Epithelial cell of esophagus (primary cell): Measurements from ENCODE around the gene H2BK1.

ENCODE experiments used
- DNase-seq: peaks from one replicate; pipeline ENCODE4 v3.0.0; 2010; ENCODE audit warnings: low read depth
- H3K4me3 ChIP-seq: 2 replicates; pipeline ENCODE4 v1.5.1; 2011; ENCODE audit warnings: mild to moderate bottlenecking, low read length, control low read depth
- TF ChIP-seq, protein P1 (sequence below): IDR thresholded peaks from 2 replicates; pipeline ENCODE4 v1.5.1; 2011; ENCODE audit warnings: low read depth, mild to moderate bottlenecking, low read length, control low read depth, inconsistent platforms; ENCODE audit not compliant: insufficient read depth; ENCODE audit errors: missing control alignments

Gene H2BK1

GRCh38 chr7:151252961-151253711 is 42.8 kb upstream of the H2BK1 start:
- TF ChIP-seq, protein P1, sequence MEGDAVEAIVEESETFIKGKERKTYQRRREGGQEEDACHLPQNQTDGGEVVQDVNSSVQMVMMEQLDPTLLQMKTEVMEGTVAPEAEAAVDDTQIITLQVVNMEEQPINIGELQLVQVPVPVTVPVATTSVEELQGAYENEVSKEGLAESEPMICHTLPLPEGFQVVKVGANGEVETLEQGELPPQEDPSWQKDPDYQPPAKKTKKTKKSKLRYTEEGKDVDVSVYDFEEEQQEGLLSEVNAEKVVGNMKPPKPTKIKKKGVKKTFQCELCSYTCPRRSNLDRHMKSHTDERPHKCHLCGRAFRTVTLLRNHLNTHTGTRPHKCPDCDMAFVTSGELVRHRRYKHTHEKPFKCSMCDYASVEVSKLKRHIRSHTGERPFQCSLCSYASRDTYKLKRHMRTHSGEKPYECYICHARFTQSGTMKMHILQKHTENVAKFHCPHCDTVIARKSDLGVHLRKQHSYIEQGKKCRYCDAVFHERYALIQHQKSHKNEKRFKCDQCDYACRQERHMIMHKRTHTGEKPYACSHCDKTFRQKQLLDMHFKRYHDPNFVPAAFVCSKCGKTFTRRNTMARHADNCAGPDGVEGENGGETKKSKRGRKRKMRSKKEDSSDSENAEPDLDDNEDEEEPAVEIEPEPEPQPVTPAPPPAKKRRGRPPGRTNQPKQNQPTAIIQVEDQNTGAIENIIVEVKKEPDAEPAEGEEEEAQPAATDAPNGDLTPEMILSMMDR, result no peak
- no peak overlapping the region for H3K4me3 ChIP-seq
- no peak for DNase-seq

GRCh38 chr7:151252561-151252835 is 42.2 kb upstream of the H2BK1 start:
- peak overlapping the region; percentile 53 for H3K4me3 ChIP-seq
- no peak for DNase-seq
- TF ChIP-seq, protein P1, result no peak

DNA sequence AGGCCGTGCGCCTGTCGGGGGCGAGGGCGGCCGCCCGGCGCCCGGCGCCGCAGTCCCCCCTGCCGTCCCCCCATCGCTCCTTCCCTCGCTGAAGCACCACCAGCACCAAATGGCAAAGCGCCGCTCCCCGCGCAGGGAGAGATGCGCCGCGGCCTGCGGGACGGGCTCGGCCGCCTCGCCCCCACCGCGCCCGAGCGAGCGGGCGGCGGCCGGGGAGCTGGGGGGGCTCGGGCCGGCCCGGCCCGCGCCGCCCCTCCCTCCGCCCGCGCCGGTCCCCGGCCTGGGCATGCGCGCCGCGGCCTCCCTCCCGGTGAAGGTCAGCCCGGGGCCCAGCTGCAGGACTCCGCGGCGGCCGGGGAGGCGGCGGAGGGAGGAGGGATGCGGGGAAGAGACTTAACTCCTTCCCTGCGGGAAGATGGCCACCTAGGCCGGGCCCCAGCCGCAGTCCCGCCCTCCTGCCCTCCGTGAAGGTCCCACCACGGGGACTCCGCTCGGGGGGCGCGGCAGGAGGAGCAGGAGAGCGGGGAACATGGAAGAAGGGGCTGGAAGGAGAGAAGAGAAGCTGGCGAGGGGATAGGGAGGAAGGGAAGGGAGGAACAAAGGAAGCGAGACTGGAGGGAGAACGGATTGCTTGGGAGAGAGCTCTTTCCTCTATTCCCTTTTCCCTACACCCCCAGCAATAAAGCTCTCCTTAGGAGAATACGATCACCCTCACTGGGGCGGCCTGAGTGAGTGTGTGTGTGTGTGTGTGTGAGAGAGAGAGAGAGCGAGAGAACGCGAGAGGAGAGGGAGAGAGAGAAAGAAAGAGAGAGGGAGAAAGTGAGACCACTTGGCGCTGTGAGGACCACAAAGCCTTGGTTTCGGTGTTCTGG is 41.6 kb upstream of the H2BK1 start:
- peak; percentile 62 for DNase-seq
- TF ChIP-seq, protein P1, result no peak
- H3K4me3 ChIP-seq, result peak overlapping the region; percentile 53

DNA sequence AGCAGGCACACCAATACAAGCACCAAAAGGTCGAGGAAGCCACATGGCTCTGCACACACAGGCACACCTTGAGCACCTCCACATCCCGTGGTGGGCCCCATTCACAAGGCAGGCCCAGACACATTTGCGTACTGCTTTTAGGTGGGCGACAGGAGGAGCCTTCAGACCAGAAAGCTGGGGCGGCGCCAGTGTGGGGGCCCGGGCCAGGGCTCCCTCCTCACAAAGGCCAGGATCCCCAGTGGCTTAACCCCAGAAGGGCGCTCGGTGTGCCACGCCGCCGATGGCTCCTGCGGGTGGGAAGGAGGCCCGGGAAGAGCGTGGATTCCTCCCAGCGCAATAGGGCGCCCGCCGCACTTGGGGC is 41.0 kb upstream of the H2BK1 start:
- no peak for DNase-seq
- TF ChIP-seq, protein P1, result no peak
- H3K4me3 ChIP-seq, result peak overlapping the region; percentile 7

DNA sequence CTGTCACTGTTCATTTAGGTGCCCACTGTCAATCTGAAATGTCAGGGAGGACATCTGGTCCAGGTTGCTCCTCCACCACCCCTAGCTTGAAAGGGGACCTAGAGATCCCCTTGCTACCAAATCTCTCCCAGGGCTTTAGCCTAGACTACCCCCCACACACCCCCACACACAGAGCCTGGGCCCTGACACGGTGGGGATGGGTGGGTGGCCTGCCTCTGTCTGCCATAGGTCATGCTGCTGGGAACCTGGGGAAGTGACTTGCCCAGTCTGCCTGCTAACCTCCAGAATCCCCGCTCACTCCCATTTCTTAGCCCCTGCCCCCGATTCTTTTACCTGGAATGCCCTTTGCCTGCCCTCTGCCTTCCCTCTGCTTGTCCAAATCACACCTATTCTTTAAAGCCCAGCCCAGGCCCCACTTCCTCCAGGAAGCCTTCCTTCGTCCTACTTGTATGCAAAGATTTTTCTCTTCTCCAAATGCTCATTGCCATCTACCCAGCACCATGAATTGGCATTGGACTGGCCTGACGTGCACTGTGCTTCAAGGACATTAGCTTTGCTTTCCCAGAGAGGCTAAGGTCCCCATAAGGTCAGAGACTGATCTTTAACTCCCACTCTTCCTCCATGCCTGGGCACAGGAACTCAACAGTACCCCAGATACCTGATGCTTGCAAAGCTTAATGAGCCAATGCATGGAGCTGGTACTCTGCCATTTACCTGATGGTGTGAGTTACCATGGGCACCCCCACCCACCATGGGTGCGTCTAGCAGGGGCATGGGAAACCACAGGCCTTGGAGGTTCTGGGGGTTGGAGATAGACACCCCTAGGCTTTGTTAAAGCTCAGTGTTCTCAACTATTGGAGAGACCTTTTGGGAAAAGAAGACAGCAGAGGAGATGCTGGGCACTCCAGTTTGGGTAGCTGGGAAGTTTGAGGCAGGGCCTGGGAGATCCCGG is 40.2 kb upstream of the H2BK1 start:
- DNase-seq, result no peak
- H3K4me3 ChIP-seq, result no peak overlapping the region
- TF ChIP-seq, protein P1, result no peak

DNA sequence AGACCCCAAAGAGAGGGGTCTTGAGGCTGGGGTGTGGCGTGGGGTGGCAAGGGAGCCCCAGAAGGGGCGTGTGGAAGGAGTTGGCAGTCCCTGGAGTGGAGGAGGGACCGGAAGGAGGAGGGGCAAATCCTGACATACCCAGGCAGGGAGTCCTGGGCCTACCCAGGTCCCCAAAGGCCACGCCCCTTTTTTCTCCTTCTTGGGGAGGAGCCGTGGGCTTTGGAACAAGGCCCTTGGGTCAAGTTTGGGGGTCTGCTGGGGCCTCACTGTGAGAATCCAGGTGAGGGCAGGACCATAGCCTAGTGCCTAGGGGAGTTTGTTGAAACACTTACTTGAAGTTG is 39.4 kb upstream of the H2BK1 start:
- peak; percentile 43 for DNase-seq
- TF ChIP-seq, protein P1, result no peak
- no peak overlapping the region for H3K4me3 ChIP-seq
